Memory B cell (primary cell): ENCODE measurements around the gene R3HDM1.
"Not testable (repeated sequence)": the region's sequence is repeated elsewhere in the genome, so short reads cannot be mapped to it uniquely, and the experiment has no call there.

Source experiments
- ATAC-seq: fragments of 150-1000 bp; cut with Tn5 transposase; 2 replicates; pipeline ENCODE4 v1.10.0; 2021; ENCODE audit warnings: low read depth, mild to moderate bottlenecking, moderate library complexity
- DNase-seq, 2 donors: peaks; one replicate each; pipeline ENCODE4 v3.0.0; 2022; ENCODE audit warnings: low spot score in 2 of 2
- H3K27ac Mint-ChIP-seq: one replicate; pipeline ENCODE4 v1.8.0; 2022; ENCODE audit warnings: mild to moderate bottlenecking, moderate library complexity, mixed read lengths
- H3K27me3 Mint-ChIP-seq: one replicate; pipeline ENCODE4 v1.8.0; 2022; ENCODE audit warnings: mixed read lengths
- H3K36me3 Mint-ChIP-seq: one replicate; pipeline ENCODE4 v1.8.0; 2022; ENCODE audit warnings: mild to moderate bottlenecking, mixed read lengths
- H3K4me1 Mint-ChIP-seq: one replicate; pipeline ENCODE4 v1.8.0; 2022; ENCODE audit warnings: mixed read lengths
- H3K4me3 Mint-ChIP-seq: one replicate; pipeline ENCODE4 v1.8.0; 2022; ENCODE audit warnings: mild to moderate bottlenecking, moderate library complexity, mixed read lengths
- H3K9me3 Mint-ChIP-seq: one replicate; pipeline ENCODE4 v1.8.0; 2022; ENCODE audit warnings: mixed read lengths

Gene R3HDM1

GRCh38 chr2:135637456-135638087, 106.3 kb downstream of the R3HDM1 start:
- no peak for DNase-seq
- Mint-ChIP-seq H3K27ac (peak overlapping the region; percentile 22), H3K36me3 (peaks cover 18% of the 10 kb centered on the region), H3K4me3 (no peak overlapping the region), H3K9me3 (no peaks in the 10 kb centered on the region), H3K27me3 (no peaks in the 10 kb centered on the region), H3K4me1 (no peaks in the 10 kb centered on the region)
- ATAC-seq, result no peak

GRCh38 chr2:135638825-135639224, 107.5 kb downstream of the R3HDM1 start:
- H3K27ac Mint-ChIP-seq, result no peak overlapping the region
- H3K4me1 Mint-ChIP-seq, result no peaks in the 10 kb centered on the region
- H3K4me3 Mint-ChIP-seq, result no peak overlapping the region
- ATAC-seq, result no peak
- H3K27me3 Mint-ChIP-seq, result no peaks in the 10 kb centered on the region
- H3K36me3 Mint-ChIP-seq, result peaks cover 18% of the 10 kb centered on the region
- no peak for DNase-seq
- H3K9me3 Mint-ChIP-seq, result no peaks in the 10 kb centered on the region

- peaks cover 21% of the 10 kb centered on the region for H3K36me3 Mint-ChIP-seq
- H3K9me3 Mint-ChIP-seq, result no peaks in the 10 kb centered on the region
- H3K27me3 Mint-ChIP-seq, result no peaks in the 10 kb centered on the region
- no peak for ATAC-seq
- no peak overlapping the region for H3K4me3 Mint-ChIP-seq
- DNase-seq, result no peak
- H3K4me1 Mint-ChIP-seq, result no peaks in the 10 kb centered on the region
- no peak overlapping the region for H3K27ac Mint-ChIP-seq
Observed at GRCh38 chr2:135641156-135642068, 110.1 kb downstream of the R3HDM1 start.

- no peaks in the 10 kb centered on the region for H3K27me3 Mint-ChIP-seq
- H3K4me3 Mint-ChIP-seq, result no peak overlapping the region
- no peaks in the 10 kb centered on the region for H3K4me1 Mint-ChIP-seq
- ATAC-seq, result no peak
- H3K27ac Mint-ChIP-seq, result no peak overlapping the region
- H3K9me3 Mint-ChIP-seq, result no peaks in the 10 kb centered on the region
- no peak for DNase-seq
- H3K36me3 Mint-ChIP-seq, result peaks cover 31% of the 10 kb centered on the region
Observed at GRCh38 chr2:135647836-135648579, 116.7 kb downstream of the R3HDM1 start.

- Mint-ChIP-seq H3K4me1 (no peaks in the 10 kb centered on the region), H3K36me3 (peaks cover 37% of the 10 kb centered on the region), H3K27ac (no peak overlapping the region), H3K9me3 (no peaks in the 10 kb centered on the region), H3K4me3 (no peak overlapping the region), H3K27me3 (no peaks in the 10 kb centered on the region)
- DNase-seq (no peak), ATAC-seq (no peak)
Observed at GRCh38 chr2:135650721-135651120, 119.4 kb downstream of the R3HDM1 start.

GRCh38 chr2:135651717-135652116, 120.4 kb downstream of the R3HDM1 start:
- Mint-ChIP-seq H3K27me3 (no peaks in the 10 kb centered on the region), H3K9me3 (no peaks in the 10 kb centered on the region), H3K27ac (no peak overlapping the region), H3K4me1 (no peaks in the 10 kb centered on the region), H3K36me3 (peaks cover 37% of the 10 kb centered on the region), H3K4me3 (no peak overlapping the region)
- ATAC-seq, result no peak
- no peak for DNase-seq

- peaks cover 38% of the 10 kb centered on the region for H3K36me3 Mint-ChIP-seq
- H3K27me3 Mint-ChIP-seq, H3K9me3 Mint-ChIP-seq, H3K27ac Mint-ChIP-seq, DNase-seq, ATAC-seq, H3K4me1 Mint-ChIP-seq, H3K4me3 Mint-ChIP-seq: not testable (repeated sequence)
Observed at GRCh38 chr2:135654239-135654638, 123.0 kb downstream of the R3HDM1 start.

- peak; percentile 59 for ATAC-seq
- peaks cover 33% of the 10 kb centered on the region for H3K36me3 Mint-ChIP-seq
- DNase-seq, result no peak
- peak overlapping the region; percentile 68 for H3K27ac Mint-ChIP-seq
- H3K4me3 Mint-ChIP-seq, result peak overlapping the region; percentile 66
- H3K4me1 Mint-ChIP-seq, result no peaks in the 10 kb centered on the region
- no peaks in the 10 kb centered on the region for H3K27me3 Mint-ChIP-seq
- H3K9me3 Mint-ChIP-seq, result no peaks in the 10 kb centered on the region
Observed at GRCh38 chr2:135657806-135658582, 126.7 kb downstream of the R3HDM1 start.

- Mint-ChIP-seq H3K27ac (no peak overlapping the region), H3K27me3 (no peaks in the 10 kb centered on the region)
- ATAC-seq, result no peak
Observed at GRCh38 chr2:135662088-135662487, 130.8 kb downstream of the R3HDM1 start.

GRCh38 chr2:135663148-135663700, 131.9 kb downstream of the R3HDM1 start:
- Mint-ChIP-seq H3K27me3 (no peaks in the 10 kb centered on the region), H3K27ac (no peak overlapping the region), H3K36me3 (peaks cover 29% of the 10 kb centered on the region), H3K4me3 (no peak overlapping the region), H3K9me3 (no peaks in the 10 kb centered on the region), H3K4me1 (peaks cover 2% of the 10 kb centered on the region)
- ATAC-seq (no peak), DNase-seq (no peak)

More at GRCh38 chr2:135662088-135662487, 130.8 kb downstream of the R3HDM1 start:
- Mint-ChIP-seq H3K4me1 (peaks cover 2% of the 10 kb centered on the region), H3K36me3 (peaks cover 29% of the 10 kb centered on the region), H3K4me3 (no peak overlapping the region), H3K9me3 (no peaks in the 10 kb centered on the region)
- no peak for DNase-seq

GRCh38 chr2:135664623-135665068, 133.4 kb downstream of the R3HDM1 start:
- H3K9me3 Mint-ChIP-seq, result no peaks in the 10 kb centered on the region
- no peak overlapping the region for H3K4me3 Mint-ChIP-seq
- DNase-seq (no peak), ATAC-seq (no peak)
- H3K36me3 Mint-ChIP-seq, result peaks cover 27% of the 10 kb centered on the region
- H3K4me1 Mint-ChIP-seq, result peaks cover 2% of the 10 kb centered on the region
- H3K27ac Mint-ChIP-seq, result no peak overlapping the region
- H3K27me3 Mint-ChIP-seq, result no peaks in the 10 kb centered on the region

GRCh38 chr2:135667045-135667444, 135.8 kb downstream of the R3HDM1 start:
- no peak for ATAC-seq
- no peaks in the 10 kb centered on the region for H3K9me3 Mint-ChIP-seq
- no peaks in the 10 kb centered on the region for H3K27me3 Mint-ChIP-seq
- no peak overlapping the region for H3K27ac Mint-ChIP-seq
- peaks cover 18% of the 10 kb centered on the region for H3K36me3 Mint-ChIP-seq
- H3K4me1 Mint-ChIP-seq, result peaks cover 2% of the 10 kb centered on the region
- no peak for DNase-seq
- H3K4me3 Mint-ChIP-seq, result no peak overlapping the region

- DNase-seq (no peak), ATAC-seq (no peak)
- Mint-ChIP-seq H3K27me3 (no peaks in the 10 kb centered on the region), H3K4me1 (no peaks in the 10 kb centered on the region), H3K9me3 (no peaks in the 10 kb centered on the region), H3K36me3 (peaks cover 21% of the 10 kb centered on the region), H3K27ac (no peak overlapping the region), H3K4me3 (no peak overlapping the region)
Observed at GRCh38 chr2:135674453-135674852, 143.2 kb downstream of the R3HDM1 start.
